Osteoblast (primary cell): Measurements from ENCODE around the gene ARFGEF2. TPM values are rescaled to one million over a fixed set of nuclear protein-coding genes. Genes with fewer than 3 reads are reported as not detected.

Source experiments
- DNase-seq: peaks from one replicate; pipeline ENCODE4 v3.0.0; 2011; ENCODE audit warnings: low spot score, mixed read lengths; ENCODE audit not compliant: insufficient read length; ENCODE audit errors: missing footprints
- H2AFZ ChIP-seq: 2 replicates; pipeline ENCODE4 v1.6.0; 2011; ENCODE audit warnings: mild to moderate bottlenecking, low read length
- H3K27ac ChIP-seq: 2 replicates; pipeline ENCODE4 v1.5.1; 2011; ENCODE audit warnings: mild to moderate bottlenecking, low read depth, low read length, moderate library complexity
- H3K27me3 ChIP-seq: 2 replicates; pipeline ENCODE4 v1.6.0; 2012; ENCODE audit warnings: mild to moderate bottlenecking, control low read depth, inconsistent platforms, low read length, moderate library complexity; ENCODE audit not compliant: insufficient read depth
- H3K36me3 ChIP-seq: 2 replicates; pipeline ENCODE4 v1.5.1; 2011; ENCODE audit warnings: mild to moderate bottlenecking, low read length, control low read depth, moderate library complexity; ENCODE audit not compliant: insufficient read depth
- H3K4me1 ChIP-seq: 2 replicates; pipeline ENCODE4 v1.5.1; 2011; ENCODE audit warnings: mild to moderate bottlenecking, low read length, control low read depth, moderate library complexity; ENCODE audit not compliant: insufficient read depth
- H3K4me2 ChIP-seq: 2 replicates; pipeline ENCODE4 v1.6.0; 2011; ENCODE audit warnings: mild to moderate bottlenecking, low read length; ENCODE audit not compliant: insufficient read depth
- H3K4me3 ChIP-seq: fragments of 200-600 bp; sonication (generic); 3 replicates; pipeline ENCODE4 v1.5.1; 2012; ENCODE audit warnings: mild to moderate bottlenecking, low read length, inconsistent platforms; ENCODE audit not compliant: insufficient read depth
- H3K79me2 ChIP-seq: 2 replicates; pipeline ENCODE4 v1.6.0; 2012; ENCODE audit warnings: mild to moderate bottlenecking, low read length, control low read depth, inconsistent platforms; ENCODE audit not compliant: insufficient read depth
- H3K9me3 ChIP-seq: 2 replicates; pipeline ENCODE4 v1.5.1; 2011; ENCODE audit warnings: low read depth, low read length, control low read depth
- H4K20me1 ChIP-seq: 2 replicates; pipeline ENCODE4 v1.6.0; 2012; ENCODE audit warnings: mild to moderate bottlenecking, low read length, control low read depth; ENCODE audit not compliant: insufficient read depth
- CTCF ChIP-seq: IDR thresholded peaks from 2 replicates; pipeline ENCODE4 v1.5.1; 2011; ENCODE audit warnings: mild to moderate bottlenecking, low read depth, low read length, moderate library complexity; ENCODE audit errors: extremely low read depth
- total RNA-seq: library from RNA; depleted of rRNA; stranded (reverse); fragments of >200 nt; gene quantifications from 2 replicates; pipeline ENCODE4 v1.2.3, GENCODE V29; 2012

ARFGEF2 gene
- total RNA-seq, 1 donor = 42.0 TPM

DNA sequence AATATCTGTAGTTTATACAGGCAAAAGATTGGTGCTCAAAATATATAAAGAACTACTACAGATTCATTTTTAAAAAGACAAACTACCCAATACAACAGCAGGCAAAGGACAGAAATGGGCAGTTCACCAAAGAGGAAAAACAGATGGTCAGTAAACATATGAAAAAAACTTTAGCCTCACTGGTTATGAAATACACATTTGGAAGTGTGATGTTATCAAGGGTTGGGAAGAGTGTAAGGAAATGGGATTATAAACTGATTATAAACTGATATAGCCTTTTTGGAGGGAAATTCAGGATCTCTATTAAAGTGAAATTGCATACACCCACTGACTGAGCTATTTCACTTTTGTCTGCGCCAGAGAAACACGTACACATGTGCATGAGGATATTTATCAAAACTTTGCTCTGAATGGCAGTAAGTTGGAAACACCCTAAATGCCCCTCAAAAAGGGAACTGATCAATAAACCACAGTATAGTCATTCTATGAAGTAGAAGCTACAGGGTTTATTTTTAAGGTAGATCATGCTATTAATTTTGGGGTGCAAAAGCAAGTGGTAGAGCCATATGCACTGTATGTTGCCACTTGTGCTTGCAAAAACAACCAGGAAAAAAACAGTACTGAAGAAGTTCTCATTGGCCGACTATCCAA, 32.2 kb upstream of the ARFGEF2 start:
- Histone ChIP-seq H3K4me2 (no peak overlapping the region), H3K9me3 (peaks cover 2% of the 10 kb centered on the region), H3K27ac (no peak overlapping the region), H4K20me1 (no peaks in the 10 kb centered on the region), H3K27me3 (peaks cover 21% of the 10 kb centered on the region), H3K36me3 (no peaks in the 10 kb centered on the region), H3K4me3 (no peak overlapping the region), H3K79me2 (no peaks in the 10 kb centered on the region), H2AFZ (no peak overlapping the region), H3K4me1 (no peaks in the 10 kb centered on the region)
- DNase-seq = no peak
- no peak for TF ChIP-seq CTCF

- H2AFZ ChIP-seq = no peak overlapping the region
- no peak for DNase-seq
These were observed 30.1 kb upstream of the ARFGEF2 start for GRCh38 chr20:48891235-48892048.

DNA sequence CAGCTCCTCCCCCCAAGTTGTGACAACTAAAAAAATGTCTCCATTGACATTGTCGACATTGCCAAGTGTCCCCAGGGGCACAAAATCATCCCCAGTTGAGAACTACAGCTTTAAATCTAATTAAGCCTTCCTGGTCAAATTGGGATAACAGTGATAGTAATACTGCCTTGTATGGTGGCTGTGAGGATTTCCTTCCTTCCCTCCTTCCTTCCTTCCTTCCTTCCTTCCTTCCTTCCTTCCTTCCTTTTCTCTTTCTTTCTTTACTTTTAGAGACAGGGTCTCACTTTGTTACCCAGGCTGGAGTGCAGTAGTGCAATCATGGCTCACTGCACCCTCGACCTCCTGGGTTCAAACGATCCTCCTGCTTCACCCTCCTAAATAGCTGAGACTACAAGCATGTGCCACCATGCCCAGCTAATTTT, 29.5 kb upstream of the ARFGEF2 start:
- Histone ChIP-seq H2AFZ (no peak overlapping the region), H4K20me1 (no peaks in the 10 kb centered on the region), H3K27me3 (peaks cover 14% of the 10 kb centered on the region), H3K4me2 (no peak overlapping the region), H3K9me3 (peaks cover 2% of the 10 kb centered on the region), H3K36me3 (no peaks in the 10 kb centered on the region), H3K79me2 (no peaks in the 10 kb centered on the region), H3K27ac (no peak overlapping the region), H3K4me1 (no peaks in the 10 kb centered on the region), H3K4me3 (no peak overlapping the region)
- no peak for DNase-seq
- TF ChIP-seq CTCF = no peak

More at GRCh38 chr20:48891235-48892048, 30.1 kb upstream of the ARFGEF2 start:
- Histone ChIP-seq H3K27ac (no peak overlapping the region), H3K36me3 (no peaks in the 10 kb centered on the region), H3K4me2 (no peak overlapping the region), H3K79me2 (no peaks in the 10 kb centered on the region), H3K9me3 (peaks cover 2% of the 10 kb centered on the region), H3K27me3 (peaks cover 21% of the 10 kb centered on the region), H4K20me1 (no peaks in the 10 kb centered on the region), H3K4me1 (no peaks in the 10 kb centered on the region), H3K4me3 (no peak overlapping the region)
- no peak for TF ChIP-seq CTCF

DNA sequence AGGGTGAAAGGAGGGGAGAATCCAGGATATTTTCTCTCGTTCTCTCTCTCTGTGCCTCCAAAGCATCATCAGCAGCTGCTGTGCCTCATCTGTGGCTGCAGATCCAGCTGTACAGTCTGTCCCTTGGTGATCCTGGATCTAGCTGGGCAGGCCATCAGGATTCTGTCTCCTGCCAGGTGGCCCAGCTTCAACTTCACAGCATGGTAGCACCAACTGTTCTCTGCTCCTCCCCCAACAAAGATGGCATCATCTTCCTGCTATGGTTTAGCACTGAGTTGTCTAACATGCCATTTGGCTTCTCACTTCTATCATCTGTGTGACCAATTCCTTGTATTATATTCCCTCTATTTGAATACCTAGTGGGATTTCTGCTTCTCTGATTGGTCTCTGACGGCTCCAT, 28.6 kb upstream of the ARFGEF2 start:
- Histone ChIP-seq H3K36me3 (no peaks in the 10 kb centered on the region), H3K79me2 (no peaks in the 10 kb centered on the region), H2AFZ (no peak overlapping the region), H4K20me1 (no peaks in the 10 kb centered on the region), H3K4me3 (no peak overlapping the region), H3K4me1 (peaks cover 8% of the 10 kb centered on the region), H3K9me3 (peaks cover 2% of the 10 kb centered on the region), H3K4me2 (no peak overlapping the region), H3K27ac (no peak overlapping the region), H3K27me3 (peaks cover 14% of the 10 kb centered on the region)
- no peak for TF ChIP-seq CTCF
- DNase-seq = no peak
